ENCODE data around the gene COX7B2.

COX7B2 gene

GRCh38 chr4:46900082-46900481 is 9.0 kb downstream of the COX7B2 start:
- no peak for TF ChIP-seq CTCF (IDR thresholded peaks at IDR 0.05; ENCODE audit: borderline replicate concordance, insufficient read depth, low read depth, low read length)
- H3K4me3 ChIP-seq (ENCODE audit: low read depth, low read length): no peak overlapping the region

GRCh38 chr4:46894826-46895225 is 14.2 kb downstream of the COX7B2 start:
- no peak overlapping the region for H3K4me3 ChIP-seq (ENCODE audit: low read depth, low read length)
- no peak for TF ChIP-seq CTCF (IDR thresholded peaks at IDR 0.05; ENCODE audit: borderline replicate concordance, insufficient read depth, low read depth, low read length)

DNA sequence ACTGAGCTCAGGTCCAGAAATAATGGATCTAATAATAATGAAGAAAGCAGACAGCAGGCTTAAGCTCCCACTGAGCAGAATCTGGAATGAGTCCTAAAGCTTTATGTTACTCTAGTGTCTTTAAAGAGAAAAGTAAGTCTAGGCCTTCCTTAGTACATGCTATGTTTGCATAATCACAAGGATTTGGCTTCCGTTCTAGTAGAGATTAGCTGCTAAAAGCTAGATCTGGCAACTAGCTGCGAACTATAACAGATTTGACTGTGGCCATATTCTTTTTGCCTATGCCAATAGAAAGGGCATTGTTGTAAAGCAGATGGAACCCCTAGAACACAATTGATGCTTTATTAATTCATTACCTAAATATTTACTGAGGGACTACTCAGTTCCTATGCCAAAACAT is 19.0 kb downstream of the COX7B2 start:
- no peak overlapping the region for H3K4me3 ChIP-seq (ENCODE audit: low read depth, low read length)
- TF ChIP-seq CTCF (IDR thresholded peaks at IDR 0.05; ENCODE audit: borderline replicate concordance, insufficient read depth, low read depth, low read length): no peak

- H3K4me3 ChIP-seq (ENCODE audit: low read depth, low read length): no peak overlapping the region
- no peak for TF ChIP-seq CTCF (IDR thresholded peaks at IDR 0.05; ENCODE audit: borderline replicate concordance, insufficient read depth, low read depth, low read length)
These were observed 19.6 kb downstream of the COX7B2 start for GRCh38 chr4:46889410-46889809.

- no peak overlapping the region for H3K4me3 ChIP-seq (ENCODE audit: low read depth, low read length)
- no peak for TF ChIP-seq CTCF (IDR thresholded peaks at IDR 0.05; ENCODE audit: borderline replicate concordance, insufficient read depth, low read depth, low read length)
These were observed 22.3 kb downstream of the COX7B2 start for GRCh38 chr4:46886711-46887110.

DNA sequence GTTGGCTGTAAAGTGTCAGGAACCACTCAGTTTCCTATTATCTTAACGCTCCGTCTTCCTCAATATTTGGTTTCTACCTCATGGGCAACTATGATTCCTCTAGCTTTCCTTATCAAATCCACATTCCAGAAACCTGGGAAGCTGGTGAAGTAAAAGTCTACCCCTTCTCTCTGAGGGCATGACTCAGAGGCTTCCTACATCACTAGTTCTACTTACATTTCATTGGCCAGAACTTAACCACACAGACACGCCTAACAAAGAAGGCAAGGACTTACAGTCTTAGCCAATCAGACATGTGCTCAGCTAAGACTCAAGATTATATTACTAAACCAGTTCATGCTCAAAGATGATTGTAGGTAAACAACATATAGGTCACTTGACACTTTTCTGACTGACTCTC is 30.4 kb downstream of the COX7B2 start:
- no peak for TF ChIP-seq CTCF (IDR thresholded peaks at IDR 0.05; ENCODE audit: borderline replicate concordance, insufficient read depth, low read depth, low read length)
- no peak overlapping the region for H3K4me3 ChIP-seq (ENCODE audit: low read depth, low read length)

- no peak for TF ChIP-seq CTCF (IDR thresholded peaks at IDR 0.05; ENCODE audit: borderline replicate concordance, insufficient read depth, low read depth, low read length)
- H3K4me3 ChIP-seq (ENCODE audit: low read depth, low read length): no peak overlapping the region
These were observed 34.2 kb downstream of the COX7B2 start for GRCh38 chr4:46874811-46875210.
